ENCODE data around the gene RGMB.

- TF ChIP-seq EP300 (IDR thresholded peaks at IDR 0.05; ENCODE audit: borderline replicate concordance), result no peak
- TF ChIP-seq CEBPB (IDR thresholded peaks at IDR 0.05), result no peak
- TF ChIP-seq TEAD4 (IDR thresholded peaks at IDR 0.05), result no peak
- no peak; the same call in 1 of the 2 replicates for TF ChIP-seq MAX (IDR thresholded peaks at IDR 0.05)
- TF ChIP-seq TAF1 (IDR thresholded peaks at IDR 0.05; ENCODE audit: low read depth), result no peak
- TF ChIP-seq, protein P1, sequence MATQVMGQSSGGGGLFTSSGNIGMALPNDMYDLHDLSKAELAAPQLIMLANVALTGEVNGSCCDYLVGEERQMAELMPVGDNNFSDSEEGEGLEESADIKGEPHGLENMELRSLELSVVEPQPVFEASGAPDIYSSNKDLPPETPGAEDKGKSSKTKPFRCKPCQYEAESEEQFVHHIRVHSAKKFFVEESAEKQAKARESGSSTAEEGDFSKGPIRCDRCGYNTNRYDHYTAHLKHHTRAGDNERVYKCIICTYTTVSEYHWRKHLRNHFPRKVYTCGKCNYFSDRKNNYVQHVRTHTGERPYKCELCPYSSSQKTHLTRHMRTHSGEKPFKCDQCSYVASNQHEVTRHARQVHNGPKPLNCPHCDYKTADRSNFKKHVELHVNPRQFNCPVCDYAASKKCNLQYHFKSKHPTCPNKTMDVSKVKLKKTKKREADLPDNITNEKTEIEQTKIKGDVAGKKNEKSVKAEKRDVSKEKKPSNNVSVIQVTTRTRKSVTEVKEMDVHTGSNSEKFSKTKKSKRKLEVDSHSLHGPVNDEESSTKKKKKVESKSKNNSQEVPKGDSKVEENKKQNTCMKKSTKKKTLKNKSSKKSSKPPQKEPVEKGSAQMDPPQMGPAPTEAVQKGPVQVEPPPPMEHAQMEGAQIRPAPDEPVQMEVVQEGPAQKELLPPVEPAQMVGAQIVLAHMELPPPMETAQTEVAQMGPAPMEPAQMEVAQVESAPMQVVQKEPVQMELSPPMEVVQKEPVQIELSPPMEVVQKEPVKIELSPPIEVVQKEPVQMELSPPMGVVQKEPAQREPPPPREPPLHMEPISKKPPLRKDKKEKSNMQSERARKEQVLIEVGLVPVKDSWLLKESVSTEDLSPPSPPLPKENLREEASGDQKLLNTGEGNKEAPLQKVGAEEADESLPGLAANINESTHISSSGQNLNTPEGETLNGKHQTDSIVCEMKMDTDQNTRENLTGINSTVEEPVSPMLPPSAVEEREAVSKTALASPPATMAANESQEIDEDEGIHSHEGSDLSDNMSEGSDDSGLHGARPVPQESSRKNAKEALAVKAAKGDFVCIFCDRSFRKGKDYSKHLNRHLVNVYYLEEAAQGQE (IDR thresholded peaks at IDR 0.05; ENCODE audit: low read depth), result no peak
- TF ChIP-seq YY1 (IDR thresholded peaks at IDR 0.05; ENCODE audit: low read depth), result no peak
These were observed 950 bp downstream of the RGMB start for GRCh38 chr5:98774192-98775033.

All from Ishikawa (cell line).